Loucy (cell line): ENCODE measurements around the gene HOXB4.
A peak's percentile ranks its signal among the peaks of the same experiment; 100 is the strongest.

Source experiments
- H2AFZ ChIP-seq: fragments of 200-600 bp; sonication (generic); 2 replicates; pipeline ENCODE4 v1.6.0; 2016; ENCODE audit warnings: antibody characterized with exemption, mild to moderate bottlenecking, low read length, moderate library complexity
- H3F3A ChIP-seq: fragments of 200-600 bp; 2 replicates; pipeline ENCODE4 v1.6.0; 2016; ENCODE audit warnings: antibody characterized with exemption, low read depth, mild to moderate bottlenecking
- H3K27me3 ChIP-seq: fragments of 200-600 bp; sonication (generic); 2 replicates; pipeline ENCODE4 v1.6.1; 2014; ENCODE audit warnings: low read length, mild to moderate bottlenecking; ENCODE audit not compliant: insufficient read depth, poor library complexity, severe bottlenecking
- H3K36me3 ChIP-seq: fragments of 200-600 bp; sonication (generic); 2 replicates; pipeline ENCODE4 v1.6.1; 2016; ENCODE audit warnings: low read length; ENCODE audit not compliant: insufficient read depth
- H3K4me1 ChIP-seq: fragments of 200-600 bp; sonication (generic); 2 replicates; pipeline ENCODE4 v1.5.1; 2014; ENCODE audit warnings: low read length, mild to moderate bottlenecking; ENCODE audit not compliant: insufficient read depth, poor library complexity, severe bottlenecking
- H3K4me2 ChIP-seq: fragments of 200-600 bp; sonication (generic); 2 replicates; pipeline ENCODE4 v1.6.0; 2014; ENCODE audit warnings: antibody characterized with exemption, low read length, low read depth, mild to moderate bottlenecking; ENCODE audit not compliant: poor library complexity, severe bottlenecking
- H3K4me3 ChIP-seq: fragments of 200-600 bp; sonication (generic); 2 replicates; pipeline ENCODE4 v1.5.1; 2014; ENCODE audit warnings: low read length, mild to moderate bottlenecking, mixed read lengths; ENCODE audit not compliant: poor library complexity, severe bottlenecking
- H3K79me2 ChIP-seq: fragments of 200-600 bp; sonication (generic); 2 replicates; pipeline ENCODE4 v1.6.1; 2014; ENCODE audit warnings: low read length; ENCODE audit not compliant: insufficient read depth
- H3K9ac ChIP-seq: fragments of 200-600 bp; sonication (generic); 2 replicates; pipeline ENCODE4 v1.6.0; 2014; ENCODE audit warnings: mild to moderate bottlenecking, low read depth, low read length, moderate library complexity; ENCODE audit not compliant: poor library complexity, severe bottlenecking
- H3K9me2 ChIP-seq: fragments of 200-600 bp; sonication (generic); replicated peaks from 2 replicates; pipeline ENCODE4 v1.6.1; 2016; ENCODE audit warnings: low read depth, low read length, mixed read lengths
- H3K9me3 ChIP-seq: fragments of 200-600 bp; sonication (generic); 2 replicates; pipeline ENCODE4 v1.6.1; 2014; ENCODE audit warnings: mild to moderate bottlenecking, antibody characterized with exemption, low read length, low read depth; ENCODE audit not compliant: insufficient read depth
- H4K20me1 ChIP-seq: fragments of 200-600 bp; sonication (generic); 2 replicates; pipeline ENCODE4 v1.6.0; 2014; ENCODE audit warnings: antibody characterized with exemption, low read length, mild to moderate bottlenecking; ENCODE audit not compliant: insufficient read depth, poor library complexity, severe bottlenecking
- CTCF ChIP-seq: fragments of 200-600 bp; sonication (generic); conservative IDR thresholded peaks from 2 replicates; pipeline ENCODE4 v1.5.1; 2014; ENCODE audit warnings: mild to moderate bottlenecking, antibody characterized with exemption, low read length
- EZH2phosphoT487 ChIP-seq: fragments of 200-600 bp; IDR thresholded peaks from 2 replicates; pipeline ENCODE4 v1.6.1; 2018; ENCODE audit warnings: antibody characterized with exemption, mild to moderate bottlenecking, moderate library complexity, borderline replicate concordance

Gene HOXB4

GRCh38 chr17:48542698-48543106 lies 35.4 kb downstream of the HOXB4 start:
- peak overlapping the region; percentile 98 for H3K9ac ChIP-seq
- no peak overlapping the region for H2AFZ ChIP-seq
- peak overlapping the region; percentile 95 for H3K4me3 ChIP-seq
- TF ChIP-seq CTCF (no peak), EZH2phosphoT487 (no peak)
- H3K36me3 ChIP-seq, result peaks cover 2% of the 10 kb centered on the region; the same call in 1 of the 2 replicates
- peaks cover 48% of the 10 kb centered on the region for H3K4me1 ChIP-seq
- H3K27me3 ChIP-seq, result peaks cover 26% of the 10 kb centered on the region
- H3K4me2 ChIP-seq, result peak overlapping the region; percentile 96
- H3K9me3 ChIP-seq, result no peaks in the 10 kb centered on the region
- H3F3A ChIP-seq, result peaks cover 17% of the 10 kb centered on the region
- peaks cover 86% of the 10 kb centered on the region for H3K79me2 ChIP-seq
- H3K9me2 ChIP-seq, result no peaks in the 10 kb centered on the region
- peaks cover 4% of the 10 kb centered on the region for H4K20me1 ChIP-seq

GRCh38 chr17:48542114-48542656 lies 36.0 kb downstream of the HOXB4 start:
- H3K4me1 ChIP-seq, result peaks cover 42% of the 10 kb centered on the region
- no peaks in the 10 kb centered on the region for H3K9me3 ChIP-seq
- peak overlapping the region; percentile 11; the same call in 1 of the 2 replicates for H2AFZ ChIP-seq
- peaks cover 26% of the 10 kb centered on the region for H3K27me3 ChIP-seq
- no peaks in the 10 kb centered on the region for H3K36me3 ChIP-seq
- TF ChIP-seq CTCF (no peak), EZH2phosphoT487 (no peak)
- H3K4me2 ChIP-seq, result peak overlapping the region; percentile 96
- H3K9me2 ChIP-seq, result no peaks in the 10 kb centered on the region
- H3F3A ChIP-seq, result peaks cover 12% of the 10 kb centered on the region
- peaks cover 4% of the 10 kb centered on the region for H4K20me1 ChIP-seq
- H3K79me2 ChIP-seq, result peaks cover 82% of the 10 kb centered on the region
- peak overlapping the region; percentile 95 for H3K4me3 ChIP-seq
- H3K9ac ChIP-seq, result peak overlapping the region; percentile 98

GRCh38 chr17:48541577-48542113 lies 36.5 kb downstream of the HOXB4 start:
- H3K9ac ChIP-seq, result peak overlapping the region; percentile 98
- H3K4me3 ChIP-seq, result peak overlapping the region; percentile 95
- peaks cover 4% of the 10 kb centered on the region for H4K20me1 ChIP-seq
- peak overlapping the region; percentile 96 for H3K4me2 ChIP-seq
- peaks cover 26% of the 10 kb centered on the region for H3K27me3 ChIP-seq
- H3K9me3 ChIP-seq, result no peaks in the 10 kb centered on the region
- peaks cover 10% of the 10 kb centered on the region for H3F3A ChIP-seq
- H2AFZ ChIP-seq, result peak overlapping the region; percentile 65; the same call in 1 of the 2 replicates
- H3K4me1 ChIP-seq, result peaks cover 39% of the 10 kb centered on the region
- peaks cover 80% of the 10 kb centered on the region for H3K79me2 ChIP-seq
- no peak for TF ChIP-seq EZH2phosphoT487
- no peak for TF ChIP-seq CTCF
- no peaks in the 10 kb centered on the region for H3K36me3 ChIP-seq
- H3K9me2 ChIP-seq, result no peaks in the 10 kb centered on the region
